Stimulated activated CD4-positive, alpha-beta T cell treated with anti-CD3 and anti-CD28 coated beads, Interleukin-2, amount 100 ng/mL, for 4 hours (primary cell): ENCODE measurements around the gene BSPH1.
"Not testable (repeated sequence)": the region's sequence is repeated elsewhere in the genome, so short reads cannot be mapped to it uniquely, and the experiment has no call there.

ENCODE experiments used
- DNase-seq: peaks from one replicate; pipeline ENCODE4 v3.0.0-alpha.2; 2020; ENCODE audit warnings: low read depth

The BSPH1 gene

GRCh38 chr19:47992070-47992469, at the start of gene BSPH1:
TSS of gene BSPH1 (minus strand) at chr19:47992170. CDS start at chr19:47992081, 89 bp downstream.
- DNase-seq = no peak

DNA sequence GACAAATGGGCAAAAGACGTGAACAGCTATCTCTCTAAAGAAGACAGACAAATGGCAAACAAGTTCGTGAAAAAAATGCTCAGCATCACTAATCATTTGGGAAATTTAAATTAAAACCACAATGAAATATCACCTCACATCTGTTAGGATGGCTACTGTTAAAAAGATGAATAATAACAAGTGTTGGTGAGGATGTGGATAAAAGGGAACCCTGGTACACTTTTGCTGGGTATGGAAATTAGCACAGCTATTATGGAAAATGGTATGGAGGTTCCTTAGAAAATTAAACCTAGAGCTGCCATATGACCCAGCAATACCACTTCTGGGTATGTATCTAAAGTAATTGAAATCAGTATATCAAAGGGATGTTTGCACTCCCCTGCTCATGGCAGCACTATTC, 44.8 kb upstream of the BSPH1 start:
- DNase-seq = no peak

DNA sequence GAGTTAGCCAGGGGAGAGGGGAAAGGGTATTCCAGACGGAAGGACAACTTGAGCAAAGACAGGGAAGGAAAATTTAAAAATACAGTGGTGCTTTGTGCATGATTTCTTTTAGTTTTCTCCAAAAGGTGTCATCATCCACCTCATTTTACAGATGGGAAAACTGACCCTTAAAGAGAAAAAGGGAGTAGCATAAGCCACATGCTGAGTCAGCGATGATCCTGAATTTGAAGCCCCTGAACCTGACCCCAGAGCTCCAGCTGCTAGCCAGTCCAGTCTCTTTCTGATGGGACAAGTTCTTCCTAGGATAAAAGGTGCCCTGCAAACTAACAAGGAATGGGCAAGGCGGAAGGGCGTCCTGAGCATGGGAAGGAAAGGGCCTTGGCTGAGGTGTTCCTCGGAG, 41.6 kb upstream of the BSPH1 start:
- DNase-seq = no peak

DNA sequence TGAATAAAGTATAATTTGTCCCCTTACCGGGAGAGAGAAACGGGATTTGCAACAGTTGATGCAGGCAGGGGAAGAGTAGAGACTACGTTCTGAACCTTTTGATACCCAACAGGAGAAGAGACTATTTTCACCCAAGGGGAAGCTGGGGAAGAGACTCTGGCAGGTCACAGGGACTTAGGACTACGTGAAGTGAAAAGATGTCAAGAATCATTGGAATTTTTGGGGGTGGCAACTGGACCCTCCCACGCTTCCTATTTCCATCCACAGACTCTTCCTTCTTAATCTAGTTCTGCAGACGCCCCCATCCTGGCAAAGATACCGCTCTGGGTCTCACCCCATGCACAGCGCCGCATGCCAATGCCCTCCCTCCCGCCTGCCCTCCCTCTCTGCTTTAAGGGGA, 38.1 kb upstream of the BSPH1 start:
- DNase-seq = no peak

DNA sequence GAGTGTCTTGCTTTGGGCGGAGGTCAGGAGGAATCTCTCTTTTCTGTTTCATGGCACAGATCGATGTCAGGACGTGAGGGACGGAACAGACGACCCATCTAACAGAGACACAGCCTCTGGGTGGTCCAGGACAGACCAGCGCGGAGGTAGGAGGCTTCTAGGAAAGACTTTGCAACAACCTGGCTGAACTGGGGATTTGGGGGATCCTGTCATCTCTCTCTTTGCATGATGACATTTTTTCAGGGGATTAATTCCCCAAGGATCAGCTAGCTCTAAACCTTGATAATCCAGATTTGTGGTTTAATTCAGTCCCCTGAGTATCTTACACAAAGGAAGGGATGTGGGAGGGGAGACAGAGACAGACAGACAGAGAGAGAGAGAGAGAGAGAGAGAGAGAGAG, 37.5 kb upstream of the BSPH1 start:
- no peak for DNase-seq

- no peak for DNase-seq
Measured at GRCh38 chr19:48025480-48025879, 33.5 kb upstream of the BSPH1 start.

- no peak for DNase-seq
Measured at GRCh38 chr19:48023518-48023917, 31.5 kb upstream of the BSPH1 start.

DNA sequence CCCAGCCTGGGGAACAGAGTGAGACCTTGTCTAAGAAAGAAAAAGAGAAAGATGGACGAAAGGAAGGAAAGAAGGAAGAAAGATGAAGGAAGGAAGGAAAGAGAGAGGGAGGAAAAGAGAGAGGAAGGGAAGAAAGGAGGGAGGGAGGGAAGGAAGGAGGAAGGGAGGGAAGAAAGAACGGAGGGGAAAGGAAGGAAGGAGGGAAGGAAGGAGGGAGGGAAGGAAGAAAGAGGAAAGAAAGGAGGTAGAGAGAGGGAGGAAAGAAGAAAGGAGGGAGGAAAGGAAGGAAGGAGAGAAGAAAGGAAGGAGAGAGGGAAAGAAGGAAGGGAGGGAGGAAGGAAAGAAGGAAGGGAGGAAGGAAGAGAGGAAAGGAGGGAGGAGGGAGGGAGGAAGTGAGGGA, 31.0 kb upstream of the BSPH1 start:
- DNase-seq = no peak

DNA sequence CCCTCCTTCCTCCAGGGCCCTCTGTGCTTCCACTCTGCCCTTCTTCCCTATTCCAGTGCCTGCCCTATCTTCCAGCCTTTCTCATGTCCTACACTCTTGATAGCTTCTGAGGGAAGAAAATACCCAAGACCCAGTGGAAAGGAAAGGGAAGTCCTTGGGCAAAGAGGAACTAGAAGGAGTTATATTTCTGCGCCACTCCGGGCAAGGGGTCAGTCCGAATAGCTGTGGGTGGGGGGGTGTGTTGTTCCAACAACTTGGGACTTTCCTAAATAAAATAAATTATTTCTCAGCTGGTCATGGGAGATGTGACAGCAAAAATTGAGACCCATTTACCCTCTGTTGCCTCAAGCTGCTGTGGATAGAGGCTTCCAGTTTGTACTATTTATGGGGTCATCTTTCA, 28.7 kb upstream of the BSPH1 start:
- no peak for DNase-seq

GRCh38 chr19:48010932-48011758, 19.2 kb upstream of the BSPH1 start:
- no peak for DNase-seq

DNA sequence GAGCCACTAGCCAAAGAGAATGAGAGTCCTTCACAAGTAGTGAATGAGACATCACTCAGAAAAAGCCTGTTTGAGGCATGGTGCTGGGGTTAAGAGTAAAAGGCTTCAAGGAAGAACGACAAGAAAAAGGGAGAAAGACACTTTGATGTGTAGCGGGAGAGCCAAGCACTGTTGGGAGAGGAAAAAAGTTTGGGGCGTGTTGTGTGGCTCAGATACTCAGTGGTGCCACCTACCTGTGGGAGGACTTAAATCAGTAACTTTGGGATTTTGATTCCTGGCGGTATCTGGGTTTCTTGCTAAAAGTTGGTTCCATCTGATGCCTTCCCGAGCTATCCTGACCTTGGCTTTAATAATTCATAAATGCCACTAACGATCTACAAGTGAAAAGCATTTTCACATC, 14.8 kb upstream of the BSPH1 start:
- no peak for DNase-seq

DNA sequence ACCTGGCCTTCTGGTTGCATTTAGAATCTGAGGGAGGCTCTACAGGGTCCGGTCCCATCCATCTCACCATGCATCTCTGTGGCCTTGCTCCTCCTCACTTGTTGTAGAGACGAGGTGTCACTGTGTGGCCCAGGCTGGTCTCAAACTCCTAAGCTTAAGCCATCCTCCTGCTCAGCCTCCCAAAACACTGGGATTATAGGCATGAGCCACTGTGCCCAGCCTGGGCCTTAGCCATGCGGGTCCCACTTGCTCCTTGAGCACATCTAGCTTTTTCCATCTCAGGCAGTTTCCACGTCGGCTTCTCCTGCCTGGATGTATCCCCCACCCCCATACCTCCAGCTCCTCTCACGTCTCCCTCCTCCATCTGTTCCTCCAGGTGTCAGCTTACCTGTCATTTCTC, 12.3 kb upstream of the BSPH1 start:
- no peak for DNase-seq

DNA sequence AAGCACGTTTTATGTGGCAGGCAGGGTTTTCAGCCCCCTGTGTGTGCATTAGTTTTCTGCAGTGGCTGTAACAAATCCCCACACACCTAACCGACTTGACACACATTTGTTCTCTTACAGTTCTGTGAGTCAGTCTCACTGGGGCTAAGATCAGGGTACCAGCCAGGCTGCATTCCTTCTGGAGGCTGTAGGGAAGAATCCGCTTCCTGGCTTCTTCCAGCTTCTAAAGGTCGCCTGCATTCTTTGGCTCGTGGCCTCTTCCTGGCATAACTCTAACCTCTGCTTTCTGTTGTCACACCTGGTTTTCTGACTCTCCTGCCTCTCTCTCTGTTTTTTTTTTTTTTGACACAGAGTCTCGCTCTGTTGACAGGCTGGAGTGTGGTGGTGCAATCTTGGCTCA, 8.9 kb upstream of the BSPH1 start:
- DNase-seq = no peak

GRCh38 chr19:47998800-47999199, 6.8 kb upstream of the BSPH1 start:
- no peak for DNase-seq

DNA sequence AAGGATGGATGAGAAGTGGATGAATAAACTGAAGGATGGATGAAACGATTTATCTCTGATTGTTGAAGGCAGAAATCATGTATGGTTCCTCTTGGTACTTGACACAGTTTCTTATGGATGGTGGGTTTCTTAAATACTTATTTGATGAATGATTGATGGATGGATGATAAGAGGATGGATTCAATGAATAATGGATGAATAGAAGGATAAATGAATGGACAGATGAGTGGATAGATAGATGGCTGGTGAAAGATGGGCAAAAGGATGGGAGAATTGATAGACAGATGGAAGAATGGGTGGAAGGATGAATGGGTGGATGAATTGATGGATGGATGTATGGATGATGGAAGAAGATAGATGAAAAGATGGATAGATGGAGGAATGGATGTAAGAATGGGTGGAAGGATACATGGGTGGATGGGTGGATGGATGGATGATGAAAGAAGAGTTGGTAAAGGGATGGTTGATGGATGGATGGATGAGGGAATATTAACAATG, 4.3 kb upstream of the BSPH1 start:
- DNase-seq = no peak

GRCh38 chr19:47994209-47994802, 2.3 kb upstream of the BSPH1 start, which contains the start of gene ELSPBP1:
TSS of gene ELSPBP1 (plus strand) at chr19:47994632. CDS start at chr19:48008668, 14,036 bp downstream.
- DNase-seq = no peak

GRCh38 chr19:47991191-47991808, 670 bp downstream of the BSPH1 start:
- no peak for DNase-seq

GRCh38 chr19:47973529-47973928, 18.4 kb downstream of the BSPH1 start:
- DNase-seq = no peak

GRCh38 chr19:47955936-47956335, 36.0 kb downstream of the BSPH1 start:
- DNase-seq = not testable (repeated sequence)

DNA sequence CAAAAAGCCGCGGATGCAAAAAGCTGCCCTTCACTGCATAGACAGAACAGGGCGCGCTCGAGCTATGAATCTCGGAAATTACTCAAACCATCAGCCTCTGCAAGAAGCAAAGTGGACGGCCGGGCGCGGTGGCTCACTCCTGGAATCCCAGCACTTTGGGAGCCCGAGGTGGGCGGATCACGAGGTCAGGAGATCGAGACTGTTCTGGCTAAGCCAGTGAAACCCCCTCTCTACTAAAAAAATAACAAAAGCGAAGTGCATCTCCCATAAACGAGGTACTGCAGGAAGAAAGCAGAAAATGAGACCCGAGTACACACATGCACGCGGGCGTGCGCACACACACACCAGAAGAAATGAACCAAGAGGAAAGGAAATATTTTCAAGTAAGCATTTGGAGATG, 39.8 kb downstream of the BSPH1 start:
- DNase-seq = not testable (repeated sequence)

GRCh38 chr19:47949852-47950521, 42.0 kb downstream of the BSPH1 start:
- DNase-seq = not testable (repeated sequence)

DNA sequence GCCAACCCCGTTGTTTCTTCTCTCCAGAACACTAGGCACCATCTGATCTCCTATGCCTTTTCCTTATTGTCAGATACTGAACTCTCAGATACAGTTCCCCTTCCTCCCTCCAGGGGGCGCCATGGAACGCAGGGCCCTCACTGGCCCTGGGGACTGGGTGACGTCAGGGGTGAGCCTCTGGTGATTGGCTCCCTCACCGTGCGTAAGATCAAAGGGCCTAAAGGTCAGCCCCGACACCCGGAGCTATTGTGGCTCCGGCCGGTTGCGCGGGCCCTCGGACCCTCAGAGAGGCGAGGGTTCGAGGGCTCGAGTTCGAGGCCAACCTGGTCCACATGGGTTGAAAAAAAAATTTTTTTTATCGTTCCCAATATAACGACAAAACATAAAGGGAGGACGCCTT, 63.4 kb downstream of the BSPH1 start:
- DNase-seq = not testable (repeated sequence)
